Calu3 (cell line): ENCODE measurements around the gene HJV. TPM values are rescaled to one million over a fixed set of nuclear protein-coding genes. Genes with fewer than 3 reads are reported as not detected.
"Not testable (repeated sequence)": the region's sequence is repeated elsewhere in the genome, so short reads cannot be mapped to it uniquely, and the experiment has no call there.

Experiments used
- BruUV-seq: library from RNA; stranded (reverse); fragments of 400-500 nt; replicated peaks from 2 replicates; lab custom pipeline; 2021; lab: Mats Ljungman, UMichigan
- CTCF ChIA-PET: fragments of 300-600 bp; sonication (Branson Sonifier 250); formaldehyde crosslinking; loops from one replicate; lab custom pipeline; 2022; ENCODE audit warnings: antibody characterized with exemption; lab: Charles Lee
- DNase-seq: peaks from one replicate; pipeline ENCODE4 v3.0.0; 2022
- H3K27ac Mint-ChIP-seq: one replicate; pipeline ENCODE4 v1.8.0; 2022; ENCODE audit warnings: mixed read lengths; ENCODE audit not compliant: unreplicated experiment
- H3K27me3 Mint-ChIP-seq: one replicate; pipeline ENCODE4 v1.8.0; 2022; ENCODE audit warnings: mixed read lengths; ENCODE audit not compliant: unreplicated experiment
- H3K36me3 Mint-ChIP-seq: one replicate; pipeline ENCODE4 v1.8.0; 2022; ENCODE audit warnings: mild to moderate bottlenecking, moderate library complexity, mixed read lengths; ENCODE audit not compliant: insufficient read depth, unreplicated experiment
- H3K4me1 Mint-ChIP-seq: one replicate; pipeline ENCODE4 v1.8.0; 2022; ENCODE audit warnings: mild to moderate bottlenecking, low read depth, mixed read lengths; ENCODE audit not compliant: unreplicated experiment
- H3K4me3 Mint-ChIP-seq: one replicate; pipeline ENCODE4 v1.8.0; 2022; ENCODE audit warnings: mild to moderate bottlenecking, low read depth, moderate library complexity, mixed read lengths; ENCODE audit not compliant: unreplicated experiment
- H3K9me3 Mint-ChIP-seq: one replicate; pipeline ENCODE4 v1.8.0; 2022; ENCODE audit warnings: low read depth, mixed read lengths; ENCODE audit not compliant: unreplicated experiment
- CTCF ChIP-seq: fragments of 200-600 bp; IDR thresholded peaks from one replicate; pipeline ENCODE4 v1.8.0; 2022; ENCODE audit warnings: antibody characterized with exemption; ENCODE audit not compliant: unreplicated experiment
- intact Hi-C: fragments of 100-400 bp; cut with micrococcal nuclease; formaldehyde crosslinking; loops from one replicate; pipeline ENCODE4 v1.10.0; 2022; ENCODE audit not compliant: unreplicated experiment
- total RNA-seq: library from RNA; stranded (reverse); gene quantifications from 2 replicates; pipeline ENCODE4 v1.2.3, GENCODE V29; 2022

The HJV gene
- total RNA-seq, 1 experiment from 2014 or later: not detected

GRCh38 chr1:146031476-146031875, 9.9 kb upstream of the HJV start:
- Mint-ChIP-seq H3K27ac (no peak overlapping the region), H3K9me3 (no peaks in the 10 kb centered on the region), H3K36me3 (peaks cover 18% of the 10 kb centered on the region), H3K4me3 (no peak overlapping the region), H3K27me3 (no peaks in the 10 kb centered on the region), H3K4me1 (peaks cover 18% of the 10 kb centered on the region)
- BruUV-seq: no TSS peak
- no peak for TF ChIP-seq CTCF
- CTCF ChIA-PET: interaction anchor here (0.6 to 1.5 kb wide), 2 partner anchors 104 to 173 kb away, joined by 3 to 7 read pairs; partner anchors contain the start of gene PIAS3
- no peak for DNase-seq
- intact Hi-C loops: no loop called here

GRCh38 chr1:146029117-146029516, 7.6 kb upstream of the HJV start:
- no peaks in the 10 kb centered on the region for H3K9me3 Mint-ChIP-seq
- H3K27me3 Mint-ChIP-seq: peaks cover 15% of the 10 kb centered on the region
- H3K4me1 Mint-ChIP-seq: no peaks in the 10 kb centered on the region
- no peaks in the 10 kb centered on the region for H3K36me3 Mint-ChIP-seq
- no TSS peak for BruUV-seq
- CTCF ChIA-PET: no interaction called here
- no peak for DNase-seq
- H3K4me3 Mint-ChIP-seq: no peak overlapping the region
- intact Hi-C loops: no loop called here
- H3K27ac Mint-ChIP-seq: no peak overlapping the region
- TF ChIP-seq CTCF: no peak

GRCh38 chr1:146026650-146027049, 5.1 kb upstream of the HJV start:
- CTCF ChIA-PET: not testable (repeated sequence)

GRCh38 chr1:146025787-146026495, 4.4 kb upstream of the HJV start:
- BruUV-seq, H3K4me1 Mint-ChIP-seq, intact Hi-C loops, CTCF ChIA-PET, H3K36me3 Mint-ChIP-seq, H3K27ac Mint-ChIP-seq, H3K4me3 Mint-ChIP-seq, H3K9me3 Mint-ChIP-seq, DNase-seq: not testable (repeated sequence)
- H3K27me3 Mint-ChIP-seq: peaks cover 36% of the 10 kb centered on the region

More at GRCh38 chr1:146026650-146027049, 5.1 kb upstream of the HJV start:
- peaks cover 29% of the 10 kb centered on the region for H3K27me3 Mint-ChIP-seq
- DNase-seq, BruUV-seq, intact Hi-C loops, H3K9me3 Mint-ChIP-seq, H3K36me3 Mint-ChIP-seq, H3K4me1 Mint-ChIP-seq, H3K27ac Mint-ChIP-seq, H3K4me3 Mint-ChIP-seq: not testable (repeated sequence)

GRCh38 chr1:146022403-146023127, 1.0 kb upstream of the HJV start:
- CTCF ChIA-PET: interaction anchor here (0.6 to 0.8 kb wide), 2 partner anchors 19 to 43 kb away, joined by 3 to 4 read pairs; no protein-coding TSS in a partner anchor
- TF ChIP-seq CTCF: no peak
- peaks cover 8% of the 10 kb centered on the region for H3K4me1 Mint-ChIP-seq
- intact Hi-C loops: no loop called here
- no peak overlapping the region for H3K27ac Mint-ChIP-seq
- no TSS peak for BruUV-seq
- H3K4me3 Mint-ChIP-seq: no peak overlapping the region
- DNase-seq: no peak
- no peaks in the 10 kb centered on the region for H3K36me3 Mint-ChIP-seq
- H3K27me3 Mint-ChIP-seq: peaks cover 70% of the 10 kb centered on the region
- no peaks in the 10 kb centered on the region for H3K9me3 Mint-ChIP-seq
